ENCODE measurements around the gene TPRN. TPM values are rescaled to one million over a fixed set of nuclear protein-coding genes. Genes with fewer than 3 reads are reported as not detected.

Gene TPRN
- total and polyA plus RNA-seq, 9 of the 15 experiments (the other 6 are each of a cell fraction or from before 2014, with no cell fraction given) = 0.31 to 31.9 (median 4.4) TPM

GRCh38 chr9:137240841-137241489, 40.4 kb upstream of the TPRN start, which contains the start of gene TUBB4B (continued):
- TF ChIP-seq ESRRA (IDR thresholded peaks at IDR 0.05; ENCODE audit: borderline replicate concordance, low read depth) = peak; percentile 26; the same call in 1 of the 2 replicates
- TF ChIP-seq KAT8 (IDR thresholded peaks at IDR 0.05; ENCODE audit: low read depth) = no peak
- peak; percentile 87 for TF ChIP-seq RNF2 (IDR thresholded peaks at IDR 0.05)
- no peak for TF ChIP-seq NFATC3 (IDR thresholded peaks at IDR 0.05)
- TF ChIP-seq MEIS2 (IDR thresholded peaks at IDR 0.05; ENCODE audit: partially characterized antibody) = peak; percentile 88
- peak; percentile 99 for TF ChIP-seq AFF4 (CRISPR knock-in tag; IDR thresholded peaks at IDR 0.05)
- peak; percentile 94 for TF ChIP-seq SP2 (IDR thresholded peaks at IDR 0.05; ENCODE audit: extremely low read depth, low read depth, low read length, poor library complexity, severe bottlenecking)
- TF ChIP-seq ATF3 (IDR thresholded peaks at IDR 0.05) = no peak
- 0 out of 2 replicates have a peak, but pooled peaks have one; percentile 40 for TF ChIP-seq ATF3 (CRISPR knock-in tag; conservative IDR thresholded peaks at IDR 0.05)
- TF ChIP-seq CHD2 (IDR thresholded peaks at IDR 0.05; ENCODE audit: low read depth, low read length) = peak; percentile 93
- TF ChIP-seq HNRNPLL (IDR thresholded peaks at IDR 0.05; ENCODE audit: low read depth, low read length, poor library complexity, severe bottlenecking) = peak; percentile 89
- TF ChIP-seq NRF1 (conservative IDR thresholded peaks at IDR 0.05 in 1 of 2, IDR thresholded peaks at IDR 0.05 in 1 of 2) = peak; percentile 93 to 95
- TF ChIP-seq TEAD1 (CRISPR knock-in tag; IDR thresholded peaks at IDR 0.05) = peak in 1 of 2 experiments; percentile 75; a peak in 1 of 4 replicates
- TF ChIP-seq FOXO4 (CRISPR knock-in tag; IDR thresholded peaks at IDR 0.05) = peak; percentile 64; the same call in 1 of the 2 replicates
- TF ChIP-seq HMGXB4 (CRISPR knock-in tag; IDR thresholded peaks at IDR 0.05) = 0 out of 2 replicates have a peak, but pooled peaks have one; percentile 38
- TF ChIP-seq ZFX (CRISPR knock-in tag; IDR thresholded peaks at IDR 0.05) = peak; percentile 30; the same call in 1 of the 2 replicates
- TF ChIP-seq E2F3 (CRISPR knock-in tag; IDR thresholded peaks at IDR 0.05) = peak; percentile 59; the same call in 1 of the 2 replicates
- TF ChIP-seq USF1 (CRISPR knock-in tag; IDR thresholded peaks at IDR 0.05) = peak; percentile 40; the same call in 1 of the 2 replicates
- TF ChIP-seq SMAD3 (CRISPR knock-in tag; conservative IDR thresholded peaks at IDR 0.05) = no peak
- peak; percentile 75; the same call in 1 of the 2 replicates for TF ChIP-seq ZBED1 (IDR thresholded peaks at IDR 0.05)
